ENCODE data around the gene SLC9A5. TPM values are rescaled to one million over a fixed set of nuclear protein-coding genes. Genes with fewer than 3 reads are reported as not detected.
A peak's percentile ranks its signal among the peaks of the same experiment; 100 is the strongest.

Gene SLC9A5
- total RNA-seq, 1 experiment from 2014 or later = 1.1 TPM

DNA sequence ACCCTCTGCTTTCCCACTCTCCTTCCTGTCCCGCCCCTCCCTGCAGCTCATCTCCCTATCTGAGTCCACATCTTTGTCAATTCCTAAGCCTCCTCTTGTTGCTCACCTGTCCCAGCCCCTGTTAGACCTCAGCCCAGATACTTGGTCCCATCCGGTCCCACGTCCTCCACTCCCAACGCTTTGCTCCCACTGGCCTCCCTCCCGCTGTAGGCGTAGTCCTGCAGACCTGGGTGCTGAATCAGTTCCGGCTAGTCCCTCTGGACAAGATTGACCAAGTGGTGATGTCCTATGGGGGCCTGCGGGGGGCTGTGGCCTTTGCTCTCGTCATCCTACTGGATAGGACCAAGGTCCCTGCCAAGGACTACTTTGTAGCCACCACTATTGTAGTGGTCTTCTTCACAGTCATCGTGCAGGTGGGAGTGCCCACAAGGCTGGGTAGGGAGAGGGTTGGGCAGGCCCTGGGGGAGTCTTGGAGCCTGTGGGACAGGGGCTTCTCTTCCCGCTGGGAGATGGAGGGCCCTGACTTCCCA is 8.0 kb downstream of the SLC9A5 start:
- DNase-seq (ENCODE audit: low read depth) = no peak

- no peak for DNase-seq (ENCODE audit: low read depth)
Observed at GRCh38 chr16:67257486-67258160, 8.8 kb downstream of the SLC9A5 start.

DNA sequence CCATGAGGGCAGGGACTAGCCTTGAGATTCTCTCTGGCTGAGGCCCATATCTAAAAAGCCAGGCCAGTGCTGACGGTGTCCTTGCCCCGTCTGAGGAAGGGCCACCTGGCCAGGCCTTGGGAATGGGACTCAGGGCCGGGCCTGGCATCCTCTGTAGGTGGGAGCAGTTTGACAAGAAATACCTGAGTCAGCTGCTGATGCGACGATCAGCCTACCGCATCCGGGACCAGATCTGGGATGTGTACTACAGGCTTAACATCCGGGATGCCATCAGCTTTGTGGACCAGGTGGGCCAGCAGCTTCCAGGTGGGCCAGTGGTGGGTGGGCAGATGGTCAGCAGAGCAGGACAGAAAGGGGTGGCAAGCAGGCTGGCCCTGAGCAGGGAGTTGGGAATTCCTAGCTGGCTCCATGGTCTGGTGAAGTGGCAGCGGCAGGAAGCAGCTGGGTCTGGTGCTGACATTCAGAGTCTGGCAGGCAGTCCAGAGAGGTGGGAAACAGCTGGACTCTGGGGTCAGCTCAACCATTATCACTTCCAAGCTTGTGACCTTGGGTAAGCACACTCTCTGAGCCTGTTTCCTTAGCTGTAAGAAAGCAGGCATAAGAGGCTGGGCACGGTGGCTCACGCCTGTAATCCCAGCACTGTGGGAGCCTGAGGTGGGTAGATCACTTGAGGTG is 9.5 kb downstream of the SLC9A5 start:
- no peak for DNase-seq (ENCODE audit: low read depth)

GRCh38 chr16:67259705-67260104 is 10.9 kb downstream of the SLC9A5 start:
- no peak for DNase-seq (ENCODE audit: low read depth)

DNA sequence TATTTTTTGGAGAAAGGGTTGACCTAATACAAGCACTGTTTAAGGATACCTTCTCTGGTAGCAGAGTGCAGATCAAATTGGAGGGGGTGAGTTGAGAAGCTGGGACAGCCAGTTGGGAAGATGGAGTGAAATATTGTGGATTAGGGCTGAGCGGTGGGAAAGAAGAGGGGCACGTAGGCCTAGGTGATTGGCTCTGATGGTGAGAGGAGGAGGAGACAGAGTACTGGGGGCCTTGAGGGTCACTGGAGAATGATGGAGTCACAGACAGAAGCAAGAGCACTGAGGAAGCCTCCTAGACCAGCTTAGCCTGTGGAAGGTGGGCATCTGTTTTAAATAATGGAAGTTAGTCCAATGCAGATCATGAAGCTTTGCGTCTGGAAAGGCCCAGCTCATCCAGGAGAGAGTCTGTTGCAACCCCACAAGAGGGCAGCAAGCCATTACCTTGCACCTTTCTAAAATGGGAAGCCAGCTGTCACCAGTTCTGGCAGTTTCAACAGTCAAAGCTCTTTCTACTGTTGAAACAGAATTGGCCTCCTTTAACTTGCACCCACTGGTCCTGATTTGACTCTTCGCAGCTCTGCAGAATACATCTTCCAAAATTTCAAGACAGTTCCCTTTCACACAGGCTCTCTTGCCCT is 11.8 kb downstream of the SLC9A5 start:
- DNase-seq (ENCODE audit: low read depth) = peak; percentile 61

DNA sequence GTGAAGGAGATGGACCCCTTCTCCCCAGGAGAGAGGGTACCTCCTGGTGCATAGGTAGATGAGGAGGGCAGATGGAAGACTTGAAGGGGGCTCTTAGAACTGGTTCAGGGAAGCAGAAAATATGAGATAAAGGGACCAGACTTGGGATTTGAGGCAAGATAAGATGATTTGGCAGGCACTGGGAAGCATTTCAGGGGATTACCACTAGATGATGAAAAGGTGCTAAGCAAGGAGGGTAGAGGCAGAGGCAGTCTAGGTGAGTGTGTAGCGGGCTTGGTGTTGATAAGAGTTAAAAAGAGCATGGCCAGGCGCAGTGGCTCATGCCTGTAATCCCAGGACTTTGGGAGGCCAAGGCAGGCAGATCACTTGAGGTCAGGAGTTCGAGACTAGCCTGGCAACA is 14.4 kb downstream of the SLC9A5 start:
- DNase-seq (ENCODE audit: low read depth) = no peak

- DNase-seq (ENCODE audit: low read depth) = no peak
Observed at GRCh38 chr16:67264277-67264676, 15.5 kb downstream of the SLC9A5 start.

DNA sequence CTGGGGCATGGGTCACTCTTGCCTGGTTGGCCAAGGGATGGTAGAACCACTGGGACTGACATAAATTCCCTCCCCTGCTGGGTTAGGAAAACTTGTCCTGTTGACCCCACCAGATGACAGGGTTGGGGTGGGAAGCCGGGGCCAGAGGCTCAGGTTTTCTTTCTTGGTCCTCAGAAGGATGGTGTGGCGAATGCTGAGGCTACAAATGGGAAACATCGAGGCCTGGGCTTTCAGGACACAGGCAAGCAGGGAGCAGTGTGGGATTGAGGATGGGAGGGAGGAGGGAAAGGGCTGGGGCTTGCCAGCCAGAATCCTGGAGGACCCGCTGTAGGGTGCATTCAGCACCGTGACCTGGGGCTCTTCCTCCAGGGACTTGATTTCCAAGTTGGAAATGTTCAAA is 16.1 kb downstream of the SLC9A5 start:
- no peak for DNase-seq (ENCODE audit: low read depth)

- no peak for DNase-seq (ENCODE audit: low read depth)
Observed at GRCh38 chr16:67265834-67266233, 17.1 kb downstream of the SLC9A5 start.

DNA sequence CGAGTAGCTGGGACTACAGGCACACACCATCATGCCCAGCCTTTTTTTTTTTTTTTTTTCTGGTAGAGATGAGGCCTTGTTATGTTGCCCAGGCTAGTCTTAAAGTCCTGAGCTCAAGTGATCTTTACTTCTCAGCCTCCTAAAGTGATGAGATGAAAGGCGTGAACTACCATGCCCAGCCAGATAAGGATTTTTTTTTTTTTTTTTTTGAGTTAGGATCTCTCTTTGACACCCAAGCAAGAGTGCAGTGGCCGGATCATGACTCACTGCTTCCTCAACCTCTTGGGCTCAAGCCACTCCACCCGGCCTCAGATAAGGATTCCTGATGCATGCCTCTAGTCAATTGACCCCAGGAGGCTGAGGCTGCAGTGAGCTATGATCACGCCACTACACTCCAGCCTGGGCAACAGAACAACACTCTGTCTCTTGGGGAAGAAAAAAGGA is 19.4 kb downstream of the SLC9A5 start:
- DNase-seq (ENCODE audit: low read depth) = peak; percentile 96

GRCh38 chr16:67269766-67270165 is 21.0 kb downstream of the SLC9A5 start:
- DNase-seq (ENCODE audit: low read depth) = no peak

DNA sequence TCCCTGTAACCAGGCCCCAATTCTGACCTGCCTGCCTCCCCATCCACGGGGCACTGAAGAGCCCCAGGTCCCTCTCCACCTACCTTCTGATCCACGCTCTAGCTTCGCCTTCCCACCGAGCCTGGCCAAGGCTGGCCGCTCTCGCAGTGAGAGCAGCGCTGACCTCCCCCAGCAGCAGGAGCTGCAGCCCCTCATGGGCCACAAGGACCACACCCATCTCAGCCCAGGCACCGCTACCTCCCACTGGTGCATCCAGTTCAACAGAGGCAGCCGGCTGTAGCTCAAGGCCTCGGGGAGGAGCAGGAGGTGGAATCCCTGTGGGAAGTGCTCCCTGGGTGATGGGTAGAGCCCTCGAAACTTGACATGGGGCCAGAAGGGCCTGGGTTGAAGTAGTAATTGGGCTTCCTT is 22.2 kb downstream of the SLC9A5 start:
- DNase-seq (ENCODE audit: low read depth) = no peak

DNA sequence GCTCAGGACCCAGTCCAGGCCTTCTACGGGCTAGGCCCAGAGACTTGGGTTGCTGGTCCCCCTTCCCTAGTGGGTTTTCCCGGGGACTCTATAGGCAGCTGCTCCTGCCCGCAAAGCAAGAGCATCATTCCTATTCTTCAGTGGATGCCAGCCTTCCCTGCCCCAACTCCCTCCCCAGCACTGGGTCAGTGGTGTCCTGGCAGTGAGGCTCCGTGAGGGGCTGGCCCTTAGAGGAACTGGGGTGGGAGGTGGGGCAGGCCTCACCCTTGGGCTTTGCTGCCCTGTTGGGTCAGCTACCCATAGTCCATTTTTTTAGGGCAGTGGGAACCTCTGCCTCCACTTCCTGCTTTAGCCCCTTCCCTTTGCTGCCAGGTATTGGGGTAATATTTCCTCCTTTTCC is 22.7 kb downstream of the SLC9A5 start:
- DNase-seq (ENCODE audit: low read depth) = no peak

DNA sequence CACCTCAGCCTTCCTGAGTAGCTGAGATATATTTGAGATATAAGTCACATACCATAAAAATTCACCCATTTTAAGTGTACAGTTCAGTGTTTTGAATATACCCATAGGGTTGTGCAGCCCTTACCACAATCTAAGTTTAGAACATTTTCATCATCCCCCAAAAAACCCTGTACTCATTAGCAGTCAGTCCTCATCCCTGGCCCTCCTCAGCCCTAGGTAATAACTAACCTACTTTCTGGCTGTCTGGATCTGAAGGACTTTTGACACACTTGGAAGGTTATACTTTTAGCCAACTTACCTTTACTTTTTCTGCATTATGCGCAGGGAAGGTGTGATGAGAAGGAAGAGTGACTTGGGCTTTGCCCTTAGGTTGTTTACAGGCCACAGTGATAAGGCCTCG is 26.5 kb downstream of the SLC9A5 start:
- no peak for DNase-seq (ENCODE audit: low read depth)

DNA sequence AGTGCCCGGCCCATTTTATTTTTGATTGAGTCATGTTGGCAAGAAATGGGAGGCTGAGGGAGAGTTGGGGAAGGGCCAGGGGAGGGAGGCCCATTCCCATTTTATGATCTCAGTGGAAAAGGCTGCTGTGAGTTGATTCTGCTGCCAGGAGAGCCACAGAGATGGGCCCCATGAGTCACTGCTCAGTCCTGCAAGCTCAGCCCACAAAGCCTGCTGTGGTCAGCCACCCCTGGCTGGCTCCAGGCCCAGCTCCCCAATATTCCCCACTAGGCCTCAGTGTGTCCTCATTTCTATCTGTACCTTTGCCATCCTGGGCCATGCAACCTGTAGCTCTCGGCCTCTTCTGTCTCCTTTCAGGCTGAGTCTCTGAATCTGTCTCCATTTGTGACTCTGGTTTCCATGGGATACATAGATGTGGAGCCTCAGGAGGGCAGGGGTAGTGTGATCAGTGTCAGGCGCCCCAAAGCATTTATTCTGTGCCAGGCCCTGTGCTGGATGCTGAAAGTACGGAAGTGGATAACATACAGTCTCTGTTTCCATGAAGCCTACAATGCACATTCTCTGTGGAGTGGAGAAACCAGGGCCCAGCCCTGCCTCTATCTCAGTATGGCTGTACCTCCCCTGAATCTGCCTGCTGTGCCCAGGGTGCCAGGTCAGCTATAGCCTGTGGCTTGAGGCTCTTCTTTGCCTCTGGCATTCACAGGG is 28.7 kb downstream of the SLC9A5 start:
- DNase-seq (ENCODE audit: low read depth) = peak; percentile 99

- DNase-seq (ENCODE audit: low read depth) = peak; percentile 87
Observed at GRCh38 chr16:67277999-67278772, 29.4 kb downstream of the SLC9A5 start.

- no peak for DNase-seq (ENCODE audit: low read depth)
Observed at GRCh38 chr16:67278773-67279295, 30.1 kb downstream of the SLC9A5 start.

- peak; percentile 52 for DNase-seq (ENCODE audit: low read depth)
Observed at GRCh38 chr16:67279296-67280089, 30.7 kb downstream of the SLC9A5 start, which contains the start of gene PLEKHG4. PLEKHG4 (plus strand) TSS chr16:67279532; CDS start chr16:67280045, 513 bp downstream.

GRCh38 chr16:67280090-67281015 is 31.6 kb downstream of the SLC9A5 start:
- no peak for DNase-seq (ENCODE audit: low read depth)
